A549 (cell line): ENCODE results near the gene NEDD9. TPM values are rescaled to one million over a fixed set of nuclear protein-coding genes. Genes with fewer than 3 reads are reported as not detected.

Experiments used
- ATAC-seq, 2 experiments: fragments of 200-7000 bp in 1 of 2; fragments of >200 bp in 1 of 2; cut with Nextera tagmentation in 1 of 2; cut with Tn5 transposase in 1 of 2; 3 replicates each; pipeline versions ENCODE4 v1.8.0 to v1.9.1; 2018 to 2020; ENCODE audit warnings: mild to moderate bottlenecking in 1 of 2, moderate library complexity in 1 of 2
- CTCF ChIA-PET: fragments of 300-600 bp; sonication (Branson Sonifier 250); formaldehyde crosslinking; extraction: SDS; loops from one replicate; lab custom pipeline; 2021; ENCODE audit warnings: antibody characterized with exemption, inconsistent platforms; lab: Yijun Ruan, JAX
- POLR2A ChIA-PET: fragments of 350-600 bp; formaldehyde crosslinking; extraction: SDS; loops from one replicate; lab custom pipeline; 2021; ENCODE audit warnings: antibody characterized with exemption, inconsistent platforms; lab: Yijun Ruan, JAX
- DNase-seq, 2 experiments: peaks; one replicate each; pipeline versions ENCODE4 v3.0.0 to v3.0.0-alpha.2; 2011 to 2016; ENCODE audit warnings: low read depth in 1 of 2, low spot score in 1 of 2
- FAIRE-seq: peaks from 2 replicates; lab custom pipeline; 2011; peaks lifted over from hg19 to GRCh38; lab: Jason Lieb, UNC
- H3K27ac ChIP-seq, 2 experiments: fragments of >200 bp; sonication (Bioruptor Twin); formaldehyde crosslinking; 3 replicates each; pipeline ENCODE4 v1.5.1; 2016 to 2017
- H3K4me1 ChIP-seq: fragments of >200 bp; sonication (Bioruptor Twin); formaldehyde crosslinking; 3 replicates; pipeline ENCODE4 v1.6.1; 2016
- H3K4me2 ChIP-seq: fragments of >200 bp; sonication (Bioruptor Twin); formaldehyde crosslinking; 3 replicates; pipeline ENCODE4 v1.6.1; 2016
- H3K4me3 ChIP-seq: fragments of >200 bp; sonication (Bioruptor Twin); formaldehyde crosslinking; 3 replicates; pipeline ENCODE4 v1.5.1; 2016
- H3K9me3 ChIP-seq: fragments of >200 bp; sonication (Bioruptor Twin); formaldehyde crosslinking; 3 replicates; pipeline ENCODE4 v1.6.1; 2016
- CBX2 ChIP-seq: fragments of 200-600 bp; sonication (generic); IDR thresholded peaks from 2 replicates; pipeline ENCODE4 v1.6.1; 2016; ENCODE audit warnings: low read depth, mild to moderate bottlenecking, borderline replicate concordance
- CHD2 ChIP-seq: fragments of 150-350 bp; IDR thresholded peaks from 2 replicates; pipeline ENCODE4 v1.6.1; 2014; ENCODE audit warnings: low read length; ENCODE audit not compliant: partially characterized antibody
- CTCF ChIP-seq: fragments of >200 bp; sonication (Bioruptor Twin); formaldehyde crosslinking; IDR thresholded peaks from 3 replicates; pipeline ENCODE4 v1.5.1; 2016
- EHF ChIP-seq: fragments of 250-450 bp; sonication (Bioruptor Pico); IDR thresholded peaks from 2 replicates; pipeline ENCODE4 v1.5.0; 2020; ENCODE audit warnings: mild to moderate bottlenecking
- EHMT2 ChIP-seq: fragments of 200-600 bp; sonication (generic); IDR thresholded peaks from 2 replicates; pipeline ENCODE4 v1.6.1; 2016; ENCODE audit warnings: antibody characterized with exemption, low read depth, mild to moderate bottlenecking, moderate library complexity
- FOSB ChIP-seq: fragments of 250-450 bp; sonication (Bioruptor Pico); IDR thresholded peaks from 2 replicates; pipeline ENCODE4 v1.5.0; 2020; ENCODE audit warnings: mild to moderate bottlenecking, moderate library complexity
- FOSL2 ChIP-seq, 2 experiments: fragments of 450-650 bp in 1 of 2; fragments of >200 bp in 1 of 2; sonication (Bioruptor Twin) in 1 of 2; formaldehyde crosslinking; IDR thresholded peaks; 2 replicates each; pipeline versions ENCODE4 v1.5.0 to v1.6.1; 2016 to 2020; ENCODE audit warnings: mild to moderate bottlenecking in 1 of 2, moderate library complexity in 1 of 2
- MAZ ChIP-seq: fragments of 150-350 bp; IDR thresholded peaks from 2 replicates; pipeline ENCODE4 v1.6.1; 2014; ENCODE audit warnings: antibody characterized with exemption, low read depth, low read length, borderline replicate concordance
- NFE2L2 ChIP-seq: fragments of 150-350 bp; conservative IDR thresholded peaks from 2 replicates; pipeline ENCODE4 v1.6.1; 2014; ENCODE audit warnings: low read length
- NPAS2 ChIP-seq: fragments of 250-450 bp; sonication (Bioruptor Pico); IDR thresholded peaks from 2 replicates; pipeline ENCODE4 v1.8.0; 2022; ENCODE audit warnings: mild to moderate bottlenecking, moderate library complexity, borderline replicate concordance
- NR3C1 ChIP-seq: fragments of >200 bp; sonication (Bioruptor Twin); formaldehyde crosslinking; IDR thresholded peaks from 3 replicates; pipeline ENCODE4 v1.6.1; 2017
- PBX3 ChIP-seq: IDR thresholded peaks from 2 replicates; pipeline ENCODE4 v1.6.1; 2012
- POLR2A ChIP-seq: IDR thresholded peaks from 2 replicates; pipeline ENCODE4 v1.6.1; 2012; ENCODE audit warnings: mild to moderate bottlenecking, low read length
- RAD21 ChIP-seq, 2 experiments: fragments of >200 bp in 1 of 2; sonication (Bioruptor Twin) in 1 of 2; formaldehyde crosslinking in 1 of 2; IDR thresholded peaks in 1 of 2; conservative IDR thresholded peaks in 1 of 2; 2 replicates in 1 of 2; 3 replicates in 1 of 2; pipeline ENCODE4 v1.6.1; 2012 to 2018; ENCODE audit warnings: inconsistent platforms in 1 of 2
- RARB ChIP-seq: fragments of 250-450 bp; sonication (Bioruptor Pico); IDR thresholded peaks from 2 replicates; pipeline ENCODE4 v1.8.0; 2021; ENCODE audit warnings: mild to moderate bottlenecking, moderate library complexity
- SMC3 ChIP-seq: fragments of >200 bp; sonication (Bioruptor Twin); formaldehyde crosslinking; IDR thresholded peaks from 3 replicates; pipeline ENCODE4 v1.6.1; 2018; ENCODE audit warnings: inconsistent platforms
- TFCP2L1 ChIP-seq: fragments of 250-450 bp; sonication (Bioruptor Pico); IDR thresholded peaks from 2 replicates; pipeline ENCODE4 v1.5.0; 2021; ENCODE audit warnings: mild to moderate bottlenecking
- ZC3H11A ChIP-seq: fragments of 450-650 bp; IDR thresholded peaks from 2 replicates; pipeline ENCODE4 v1.6.1; 2014; ENCODE audit warnings: antibody characterized with exemption, mild to moderate bottlenecking
- ZSCAN20 ChIP-seq: fragments of 250-450 bp; sonication (Bioruptor Pico); IDR thresholded peaks from 2 replicates; pipeline ENCODE4 v1.8.0; 2022; ENCODE audit warnings: mild to moderate bottlenecking, moderate library complexity
- WGBS: methylation state at CpG from one replicate; pipeline ENCODE4 v1.1.6; 2017; ENCODE audit errors: missing lambda C conversion rate; 5-methylcytosine and 5-hydroxymethylcytosine counted together
- polyA plus RNA-seq, 4 experiments: library from polyadenylated mRNA; depleted of rRNA in 3 of 4; stranded (reverse); fragments of >200 nt; fragmentation: RNase III in 1 of 4; extraction: RNeasy Plus Mini Kit Qiagen cat#74134 plus additional on column Dnase treatment in 1 of 4; gene quantifications; 2 replicates in 3 of 4; 3 replicates in 1 of 4; pipeline ENCODE4 v1.2.3, GENCODE V29; 2011 to 2017
- TF ChIP-seq, protein P1 (sequence below): fragments of >200 bp; sonication (Bioruptor Twin); formaldehyde crosslinking; IDR thresholded peaks from 3 replicates; pipeline ENCODE4 v1.6.1; 2016

Gene NEDD9
- polyA plus RNA-seq, 2 of the 4 experiments (the other 2 are of a cell fraction) = 46.7 to 79.6 TPM

DNA sequence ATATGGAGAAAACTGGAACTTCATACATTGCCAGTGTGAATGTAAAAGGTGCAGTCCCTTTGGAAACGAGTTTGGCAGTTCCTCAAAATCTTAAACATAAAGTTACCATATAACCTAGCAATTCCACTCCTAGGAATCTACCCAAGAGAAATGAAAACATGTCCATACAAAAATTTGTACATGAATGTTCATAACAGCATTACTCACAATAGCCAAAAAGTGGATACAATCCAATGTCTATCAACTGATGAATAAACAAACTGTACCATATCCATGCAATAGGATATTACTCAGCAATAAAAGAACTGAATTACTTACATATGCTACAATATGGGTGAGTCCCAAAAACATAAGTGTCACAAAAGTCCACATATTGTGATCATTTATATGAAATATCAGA is 72.3 kb downstream of the NEDD9 start:
- no peak for ATAC-seq
- FAIRE-seq = no peak
- POLR2A ChIA-PET = no interaction called here
- Histone ChIP-seq H3K4me1 (peaks cover 9% of the 10 kb centered on the region), H3K4me2 (no peak overlapping the region), H3K4me3 (no peak overlapping the region), H3K9me3 (peaks cover 8% of the 10 kb centered on the region; the same call in 1 of the 3 replicates), H3K27ac (no peak overlapping the region)
- CTCF ChIA-PET = no interaction called here
- 57% methylated on average over 1 of the region's 1 CpG for WGBS
- DNase-seq = no peak
- TF ChIP-seq SMC3 = no peak
- TF ChIP-seq MAZ = no peak
- TF ChIP-seq NPAS2 (CRISPR knock-in tag) = no peak
- TF ChIP-seq EHF (CRISPR knock-in tag) = no peak
- TF ChIP-seq, protein P1, sequence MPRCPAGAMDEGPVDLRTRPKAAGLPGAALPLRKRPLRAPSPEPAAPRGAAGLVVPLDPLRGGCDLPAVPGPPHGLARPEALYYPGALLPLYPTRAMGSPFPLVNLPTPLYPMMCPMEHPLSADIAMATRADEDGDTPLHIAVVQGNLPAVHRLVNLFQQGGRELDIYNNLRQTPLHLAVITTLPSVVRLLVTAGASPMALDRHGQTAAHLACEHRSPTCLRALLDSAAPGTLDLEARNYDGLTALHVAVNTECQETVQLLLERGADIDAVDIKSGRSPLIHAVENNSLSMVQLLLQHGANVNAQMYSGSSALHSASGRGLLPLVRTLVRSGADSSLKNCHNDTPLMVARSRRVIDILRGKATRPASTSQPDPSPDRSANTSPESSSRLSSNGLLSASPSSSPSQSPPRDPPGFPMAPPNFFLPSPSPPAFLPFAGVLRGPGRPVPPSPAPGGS = no peak
- no peak for TF ChIP-seq RARB (CRISPR knock-in tag)
- TF ChIP-seq CBX2 = no peak
- no peak for TF ChIP-seq TFCP2L1 (CRISPR knock-in tag)
- TF ChIP-seq EHMT2 = no peak
- TF ChIP-seq FOSB (CRISPR knock-in tag) = no peak
- no peak for TF ChIP-seq RAD21 (conservative IDR thresholded peaks at IDR 0.05 in 1 of 2, IDR thresholded peaks at IDR 0.05 in 1 of 2)
- no peak for TF ChIP-seq FOSL2 (IDR thresholded peaks at IDR 0.05)
- TF ChIP-seq FOSL2 (CRISPR knock-in tag; IDR thresholded peaks at IDR 0.05) = no peak

DNA sequence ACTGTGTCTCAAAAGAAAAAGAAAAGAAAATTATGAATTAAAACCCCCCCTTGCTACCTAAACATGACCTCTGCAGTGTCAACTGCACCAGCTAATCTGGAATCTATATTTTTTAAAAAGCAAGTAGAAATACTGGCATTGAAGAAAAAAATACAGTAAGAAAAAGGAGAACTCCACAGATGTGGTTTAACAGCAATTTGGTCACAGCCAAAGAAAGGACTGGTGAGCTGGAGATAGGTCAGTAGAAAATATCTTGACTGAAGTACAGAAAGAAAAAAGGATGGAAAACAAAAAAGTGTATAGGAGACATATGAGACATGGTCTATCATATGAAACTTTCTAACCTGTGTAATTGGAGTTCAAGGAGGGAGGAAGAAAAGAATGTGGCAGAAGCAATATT is 76.9 kb downstream of the NEDD9 start:
- Histone ChIP-seq H3K4me2 (no peak overlapping the region), H3K4me1 (no peaks in the 10 kb centered on the region), H3K9me3 (peaks cover 8% of the 10 kb centered on the region; the same call in 1 of the 3 replicates), H3K4me3 (no peak overlapping the region), H3K27ac (no peak overlapping the region)
- FAIRE-seq = no peak
- ChIA-PET POLR2A (no interaction called here), CTCF (interaction anchor here (1.4 to 1.7 kb wide), 2 partner anchors 16 to 341 kb away, joined by 5 to 6 read pairs; no protein-coding TSS in a partner anchor)
- no peak for TF ChIP-seq NR3C1
- DNase-seq = no peak
- no peak for ATAC-seq

DNA sequence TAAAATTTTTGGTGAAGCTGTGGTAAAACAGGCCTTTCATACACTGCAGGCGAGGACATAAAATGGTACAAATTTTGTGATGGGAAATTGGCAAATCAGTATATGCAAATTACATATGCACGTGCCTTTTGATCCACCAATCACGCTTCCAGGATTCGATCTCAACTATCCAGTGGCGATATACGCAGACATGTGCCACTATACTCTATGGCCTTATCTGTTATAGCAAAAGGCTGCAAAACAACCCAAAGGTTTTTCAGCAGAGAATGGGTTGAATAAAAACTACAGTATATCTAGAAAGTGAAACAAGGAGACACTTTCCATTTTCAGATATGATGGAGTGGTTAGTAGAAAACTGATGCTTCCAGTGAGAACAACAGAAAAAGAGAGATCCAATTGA is 79.0 kb downstream of the NEDD9 start:
- Histone ChIP-seq H3K4me1 (no peaks in the 10 kb centered on the region), H3K4me2 (no peak overlapping the region), H3K27ac (peak overlapping the region in 1 of 2 experiments; percentile 16; a peak in 1 of 6 replicates), H3K9me3 (0 out of 3 replicates have a peak, but pooled peaks cover 4% of the 10 kb centered on the region), H3K4me3 (no peak overlapping the region)
- WGBS = 92% methylated on average over 6 of the region's 6 CpGs
- ChIA-PET POLR2A (no interaction called here), CTCF (no interaction called here)
- ATAC-seq = no peak
- no peak for DNase-seq
- FAIRE-seq = no peak
- TF ChIP-seq NFE2L2 = no peak
- no peak for TF ChIP-seq CTCF
- TF ChIP-seq RAD21 (conservative IDR thresholded peaks at IDR 0.05 in 1 of 2, IDR thresholded peaks at IDR 0.05 in 1 of 2) = no peak
- TF ChIP-seq ZC3H11A = no peak
- TF ChIP-seq ZSCAN20 (CRISPR knock-in tag) = no peak
- no peak for TF ChIP-seq POLR2A
- TF ChIP-seq CHD2 = no peak
- no peak for TF ChIP-seq PBX3
